ENCODE measurements around the gene PLXNA4. TPM values are rescaled to one million over a fixed set of nuclear protein-coding genes. Genes with fewer than 3 reads are reported as not detected.

PLXNA4 gene
- total RNA-seq, 3 donors from 2014 or later: 0.08 to 0.38 (median 0.08) TPM

DNA sequence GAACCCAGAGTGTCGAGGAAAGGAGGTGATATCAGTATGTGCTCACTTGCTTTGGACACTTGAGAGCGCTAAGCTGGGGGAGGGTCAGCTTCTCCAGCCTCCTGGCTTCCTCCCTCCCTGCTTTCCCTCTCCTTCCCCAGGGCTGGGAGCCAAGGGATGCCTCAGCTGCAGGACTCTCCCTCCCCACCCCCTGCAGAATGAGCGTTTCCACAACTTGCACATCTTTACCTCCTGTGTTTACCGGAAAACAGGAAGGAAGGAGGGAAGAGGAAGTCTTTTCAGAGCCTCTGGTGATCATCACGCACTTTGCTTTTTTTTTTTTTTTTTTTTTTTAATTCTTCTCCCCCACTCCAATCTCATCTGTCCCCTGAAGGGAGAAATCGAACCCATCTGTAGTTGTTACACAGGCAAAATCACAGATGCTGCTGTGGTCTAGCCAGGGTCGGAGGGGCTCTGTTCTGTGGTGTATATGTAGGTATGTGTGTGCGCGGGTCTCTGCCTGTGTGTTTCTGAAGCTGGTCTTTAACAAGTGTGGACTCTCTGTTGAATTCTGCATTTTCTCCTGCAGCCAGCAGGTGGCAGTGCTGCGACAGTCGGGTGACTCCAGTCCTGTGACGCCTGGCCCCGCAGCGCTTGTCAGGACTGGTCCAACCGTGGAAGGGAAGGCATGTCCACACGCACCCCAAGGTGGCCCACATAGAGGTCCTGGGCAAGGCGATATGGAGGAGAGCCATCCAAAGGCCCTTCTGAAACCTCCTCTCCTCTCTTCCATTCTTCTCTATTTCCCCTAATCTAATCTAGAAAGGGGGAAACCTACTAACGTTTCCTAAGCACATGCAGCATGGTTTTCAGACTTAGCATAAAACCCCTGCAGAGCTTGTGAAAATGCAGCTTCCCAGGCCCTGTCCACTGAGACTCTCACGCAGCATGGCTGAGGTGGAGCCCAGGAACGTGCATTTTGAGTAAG, 257.6 kb downstream of the PLXNA4 start:
- ATAC-seq: peak; percentile 88
- peak overlapping the region; percentile 3 for H3K4me3 Mint-ChIP-seq

GRCh38 chr7:132317701-132318351, 258.4 kb downstream of the PLXNA4 start:
- Mint-ChIP-seq H3K4me1 (ENCODE audit: low read depth) (peaks cover 6% of the 10 kb centered on the region), H3K36me3 (ENCODE audit: insufficient read depth) (no peaks in the 10 kb centered on the region), H3K9me3 (peaks cover 6% of the 10 kb centered on the region), H3K27me3 (ENCODE audit: low read depth) (peaks cover 33% of the 10 kb centered on the region), H3K4me3 (no peak overlapping the region)
- ATAC-seq: no peak
- DNase-seq: no peak

More for the DNA sequence above, 257.6 kb downstream of the PLXNA4 start:
- Mint-ChIP-seq H3K36me3 (ENCODE audit: insufficient read depth) (no peaks in the 10 kb centered on the region), H3K9me3 (peaks cover 6% of the 10 kb centered on the region), H3K4me1 (ENCODE audit: low read depth) (peaks cover 6% of the 10 kb centered on the region), H3K27me3 (ENCODE audit: low read depth) (peaks cover 33% of the 10 kb centered on the region)
- DNase-seq: peak; percentile 69

GRCh38 chr7:132312531-132313055, 263.7 kb downstream of the PLXNA4 start:
- H3K4me3 Mint-ChIP-seq: no peak overlapping the region
- peaks cover 6% of the 10 kb centered on the region for H3K9me3 Mint-ChIP-seq
- no peak for ATAC-seq
- no peaks in the 10 kb centered on the region for H3K36me3 Mint-ChIP-seq (ENCODE audit: insufficient read depth)
- H3K27me3 Mint-ChIP-seq (ENCODE audit: low read depth): peaks cover 26% of the 10 kb centered on the region
- no peaks in the 10 kb centered on the region for H3K4me1 Mint-ChIP-seq (ENCODE audit: low read depth)
- DNase-seq: no peak

DNA sequence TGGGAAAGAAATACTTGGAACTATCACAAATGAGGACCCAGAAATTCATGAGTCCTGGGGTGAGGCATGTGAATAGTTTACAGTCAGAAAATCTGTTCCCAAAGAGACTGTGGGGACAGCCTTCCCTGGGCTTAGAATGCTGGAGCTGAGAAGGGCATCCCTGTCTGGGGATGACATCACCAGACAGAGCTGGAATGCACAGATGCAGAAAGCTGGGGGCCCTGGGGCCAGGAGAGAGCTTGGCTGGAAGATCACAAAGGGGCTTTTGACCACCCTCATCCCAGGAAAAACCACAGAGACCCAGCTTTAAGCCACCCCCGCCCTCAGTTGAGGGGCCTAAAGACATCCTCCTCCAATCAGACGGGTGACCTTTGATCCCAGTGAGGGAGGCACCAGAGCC, 264.5 kb downstream of the PLXNA4 start:
- Mint-ChIP-seq H3K4me1 (ENCODE audit: low read depth) (no peaks in the 10 kb centered on the region), H3K36me3 (ENCODE audit: insufficient read depth) (no peaks in the 10 kb centered on the region), H3K4me3 (no peak overlapping the region), H3K9me3 (peaks cover 1% of the 10 kb centered on the region), H3K27me3 (ENCODE audit: low read depth) (peaks cover 21% of the 10 kb centered on the region)
- no peak for ATAC-seq
- DNase-seq: no peak

DNA sequence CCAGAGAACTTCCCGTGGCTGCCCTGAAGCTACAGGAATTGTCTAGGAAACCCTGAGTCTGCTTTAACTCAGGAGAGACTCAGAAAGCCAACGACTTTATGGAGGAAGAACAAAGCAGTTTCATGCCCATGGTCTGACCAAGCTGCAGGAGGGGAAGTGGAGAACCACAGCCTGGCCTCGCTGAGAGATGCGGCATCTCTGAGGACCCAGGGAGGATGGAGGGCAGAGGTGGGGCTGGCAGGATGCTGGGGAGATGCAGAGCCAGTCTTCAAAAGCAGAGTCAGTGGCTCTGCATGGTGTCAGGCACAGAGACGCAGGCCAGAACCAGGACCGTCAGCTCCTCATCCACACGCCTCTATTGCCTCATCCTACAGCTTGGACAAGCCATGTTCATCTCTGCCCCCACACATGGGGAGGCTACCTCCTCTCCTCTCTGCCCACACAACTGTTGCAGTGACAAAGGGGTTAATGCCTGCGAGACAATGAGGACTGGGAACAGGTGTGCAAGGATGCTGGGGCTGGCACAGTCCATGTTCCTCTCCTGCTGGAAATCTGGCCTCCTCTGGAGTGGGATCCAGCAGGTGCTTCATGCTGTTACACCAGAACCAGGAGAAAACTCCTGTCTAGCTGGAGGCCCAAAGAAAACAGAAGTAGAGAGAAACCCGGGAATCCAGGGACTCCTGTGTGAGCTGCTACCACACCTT, 267.0 kb downstream of the PLXNA4 start:
- Mint-ChIP-seq H3K36me3 (ENCODE audit: insufficient read depth) (no peaks in the 10 kb centered on the region), H3K4me3 (no peak overlapping the region), H3K9me3 (no peaks in the 10 kb centered on the region), H3K27me3 (ENCODE audit: low read depth) (peaks cover 20% of the 10 kb centered on the region), H3K4me1 (ENCODE audit: low read depth) (no peaks in the 10 kb centered on the region)
- DNase-seq (no peak), ATAC-seq (no peak)

DNA sequence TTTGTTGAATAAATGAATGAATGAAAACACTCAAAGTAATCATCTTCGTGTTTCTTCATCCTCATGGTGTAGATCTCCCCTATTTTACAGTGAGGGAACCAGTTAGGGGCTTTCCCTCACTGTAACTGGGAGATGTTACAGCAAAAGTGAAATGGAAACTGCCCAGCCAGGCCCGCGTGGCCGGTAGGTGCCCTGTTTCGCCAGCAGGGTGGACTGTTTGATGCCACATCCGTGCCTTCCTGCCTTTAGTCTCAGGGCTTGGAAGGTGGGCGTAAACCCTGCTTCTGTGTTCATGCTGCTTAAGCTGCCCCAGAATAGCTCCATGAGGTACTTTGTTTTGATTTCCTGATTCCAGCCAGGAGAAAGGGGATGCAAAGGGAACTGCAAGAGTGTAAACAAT, 268.8 kb downstream of the PLXNA4 start:
- Mint-ChIP-seq H3K9me3 (no peaks in the 10 kb centered on the region), H3K36me3 (ENCODE audit: insufficient read depth) (no peaks in the 10 kb centered on the region), H3K4me1 (ENCODE audit: low read depth) (no peaks in the 10 kb centered on the region), H3K4me3 (no peak overlapping the region), H3K27me3 (ENCODE audit: low read depth) (peaks cover 17% of the 10 kb centered on the region)
- no peak for ATAC-seq
- no peak for DNase-seq

- ATAC-seq: no peak
- no peaks in the 10 kb centered on the region for H3K27me3 Mint-ChIP-seq (ENCODE audit: low read depth)
- no peak for DNase-seq
- no peak overlapping the region for H3K4me3 Mint-ChIP-seq
- no peaks in the 10 kb centered on the region for H3K36me3 Mint-ChIP-seq (ENCODE audit: insufficient read depth)
- H3K4me1 Mint-ChIP-seq (ENCODE audit: low read depth): no peaks in the 10 kb centered on the region
- no peaks in the 10 kb centered on the region for H3K9me3 Mint-ChIP-seq
Observed at GRCh38 chr7:132300599-132301277, 275.5 kb downstream of the PLXNA4 start.

DNA sequence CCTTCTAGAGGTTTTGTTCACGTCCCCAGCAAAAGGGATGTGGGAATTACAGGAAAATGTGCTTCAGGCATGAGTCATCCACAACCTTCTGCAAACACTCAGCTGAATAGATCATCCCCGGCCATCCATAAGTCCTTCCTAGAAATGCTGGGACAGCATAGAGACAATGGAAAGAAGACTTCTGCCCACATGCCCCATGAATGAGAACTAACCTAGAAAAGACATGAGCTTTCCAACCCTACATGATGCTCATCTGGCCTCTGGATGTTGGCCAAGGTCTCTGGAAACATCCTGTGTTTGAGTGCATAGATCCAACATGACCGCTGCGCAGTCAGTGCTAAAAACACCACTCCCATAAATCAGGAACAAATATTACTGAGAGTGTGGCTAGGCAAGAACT, 277.5 kb downstream of the PLXNA4 start:
- no peak for DNase-seq
- H3K9me3 Mint-ChIP-seq: no peaks in the 10 kb centered on the region
- H3K27me3 Mint-ChIP-seq (ENCODE audit: low read depth): no peaks in the 10 kb centered on the region
- no peaks in the 10 kb centered on the region for H3K36me3 Mint-ChIP-seq (ENCODE audit: insufficient read depth)
- H3K4me3 Mint-ChIP-seq: no peak overlapping the region
- no peak for ATAC-seq
- no peaks in the 10 kb centered on the region for H3K4me1 Mint-ChIP-seq (ENCODE audit: low read depth)

- Mint-ChIP-seq H3K4me3 (no peak overlapping the region), H3K27me3 (ENCODE audit: low read depth) (peaks cover 3% of the 10 kb centered on the region), H3K4me1 (ENCODE audit: low read depth) (no peaks in the 10 kb centered on the region), H3K9me3 (no peaks in the 10 kb centered on the region), H3K36me3 (ENCODE audit: insufficient read depth) (no peaks in the 10 kb centered on the region)
- no peak for ATAC-seq
- DNase-seq: no peak
Observed at GRCh38 chr7:132296820-132297219, 279.4 kb downstream of the PLXNA4 start.

DNA sequence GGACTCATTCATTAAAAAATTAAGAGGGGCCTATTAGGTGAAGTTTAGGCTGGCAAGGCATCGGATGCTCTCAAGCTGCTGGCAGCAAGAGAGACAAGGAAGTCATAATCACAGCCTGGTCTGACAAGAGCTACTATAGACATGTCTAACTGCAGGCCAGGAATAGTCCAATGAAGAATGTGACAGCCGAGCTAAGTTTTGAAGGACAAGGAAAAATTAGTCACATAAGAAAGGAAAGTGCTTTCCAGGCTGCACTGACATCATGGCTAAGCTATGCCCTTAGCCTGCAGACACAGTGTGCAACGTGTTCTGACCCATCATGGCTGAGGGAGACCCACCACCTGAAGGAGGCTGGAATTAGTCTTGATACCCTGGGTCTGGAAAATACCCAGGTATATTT, 281.1 kb downstream of the PLXNA4 start:
- ATAC-seq (no peak), DNase-seq (no peak)
- H3K36me3 Mint-ChIP-seq (ENCODE audit: insufficient read depth): no peaks in the 10 kb centered on the region
- H3K4me3 Mint-ChIP-seq: no peak overlapping the region
- H3K9me3 Mint-ChIP-seq: no peaks in the 10 kb centered on the region
- peaks cover 13% of the 10 kb centered on the region for H3K27me3 Mint-ChIP-seq (ENCODE audit: low read depth)
- no peaks in the 10 kb centered on the region for H3K4me1 Mint-ChIP-seq (ENCODE audit: low read depth)

DNA sequence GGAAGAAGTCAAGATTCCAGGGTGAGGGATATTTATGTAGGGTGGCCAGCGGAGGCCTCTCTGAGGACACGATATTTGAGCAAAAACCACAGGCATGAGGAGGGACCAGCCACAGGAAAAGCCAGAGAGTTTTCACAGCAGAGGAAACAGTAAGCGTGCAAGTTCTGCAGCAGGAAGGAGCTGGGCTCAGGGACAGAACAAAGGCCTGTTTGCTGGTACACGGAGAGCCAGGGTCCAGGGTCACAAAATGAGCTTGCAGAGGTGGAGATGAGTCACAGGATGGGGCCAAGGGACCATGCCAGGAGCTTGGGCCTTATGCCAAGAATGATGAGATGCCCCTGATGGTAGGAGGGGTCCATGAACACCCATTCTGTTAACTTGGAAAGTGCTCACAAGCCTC, 283.5 kb downstream of the PLXNA4 start:
- no peak for DNase-seq
- Mint-ChIP-seq H3K27me3 (ENCODE audit: low read depth) (peaks cover 13% of the 10 kb centered on the region), H3K36me3 (ENCODE audit: insufficient read depth) (no peaks in the 10 kb centered on the region), H3K4me1 (ENCODE audit: low read depth) (no peaks in the 10 kb centered on the region), H3K4me3 (no peak overlapping the region), H3K9me3 (no peaks in the 10 kb centered on the region)
- no peak for ATAC-seq

- H3K36me3 Mint-ChIP-seq (ENCODE audit: insufficient read depth): no peaks in the 10 kb centered on the region
- DNase-seq: no peak
- no peaks in the 10 kb centered on the region for H3K9me3 Mint-ChIP-seq
- H3K4me3 Mint-ChIP-seq: no peak overlapping the region
- ATAC-seq: no peak
- no peaks in the 10 kb centered on the region for H3K4me1 Mint-ChIP-seq (ENCODE audit: low read depth)
- peaks cover 13% of the 10 kb centered on the region for H3K27me3 Mint-ChIP-seq (ENCODE audit: low read depth)
Observed at GRCh38 chr7:132291481-132291880, 284.8 kb downstream of the PLXNA4 start.

DNA sequence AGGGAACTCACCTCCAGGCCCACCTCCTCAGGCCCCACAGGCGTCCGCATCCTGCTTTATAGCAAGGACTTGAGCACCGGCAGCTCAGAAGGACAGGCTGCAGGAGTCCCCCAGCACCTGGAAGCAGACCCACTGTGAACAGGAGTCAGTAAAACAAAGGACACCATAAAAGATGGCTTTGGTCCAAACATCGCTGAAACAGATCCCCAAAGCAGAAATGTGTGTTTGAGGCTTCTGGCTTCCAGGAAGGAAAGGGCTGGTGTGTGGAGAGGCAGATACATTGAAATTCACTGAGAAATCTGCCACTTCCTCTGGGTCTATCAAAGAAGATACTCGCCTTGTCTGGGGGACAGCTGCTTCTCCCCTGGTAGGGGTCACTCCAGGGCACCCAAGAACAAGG, 286.2 kb downstream of the PLXNA4 start:
- no peak for ATAC-seq
- no peak overlapping the region for H3K4me3 Mint-ChIP-seq
- no peak for DNase-seq
- H3K27me3 Mint-ChIP-seq (ENCODE audit: low read depth): peaks cover 13% of the 10 kb centered on the region
- H3K9me3 Mint-ChIP-seq: no peaks in the 10 kb centered on the region
- no peaks in the 10 kb centered on the region for H3K36me3 Mint-ChIP-seq (ENCODE audit: insufficient read depth)
- no peaks in the 10 kb centered on the region for H3K4me1 Mint-ChIP-seq (ENCODE audit: low read depth)

- DNase-seq (no peak), ATAC-seq (no peak)
- no peaks in the 10 kb centered on the region for H3K4me1 Mint-ChIP-seq (ENCODE audit: low read depth)
- no peaks in the 10 kb centered on the region for H3K9me3 Mint-ChIP-seq
- H3K27me3 Mint-ChIP-seq (ENCODE audit: low read depth): peaks cover 11% of the 10 kb centered on the region
- no peak overlapping the region for H3K4me3 Mint-ChIP-seq
- no peaks in the 10 kb centered on the region for H3K36me3 Mint-ChIP-seq (ENCODE audit: insufficient read depth)
Observed at GRCh38 chr7:132286836-132287235, 289.4 kb downstream of the PLXNA4 start.
